Keratinocyte (primary cell): ENCODE data around the gene MPPE1.

ENCODE experiments used
- EZH2 ChIP-seq: IDR thresholded peaks from one replicate; pipeline ENCODE4 v1.6.1; 2012; ENCODE audit warnings: inconsistent platforms, mild to moderate bottlenecking, low read length, moderate library complexity
- TF ChIP-seq, protein P1 (sequence below), 3 experiments: IDR thresholded peaks in 1 of 3; conservative IDR thresholded peaks in 1 of 3; optimal IDR thresholded peaks in 1 of 3; 2 replicates in 2 of 3; 3 replicates in 1 of 3; pipeline versions ENCODE3 to v1.5.1; 2011; ENCODE audit warnings: low read length in 3 of 3, mild to moderate bottlenecking in 3 of 3, moderate library complexity in 2 of 3, control low read depth in 1 of 3, inconsistent platforms in 1 of 3; ENCODE audit not compliant: insufficient read depth in 2 of 3; ENCODE audit errors: extremely low read depth in 1 of 3

DNA sequence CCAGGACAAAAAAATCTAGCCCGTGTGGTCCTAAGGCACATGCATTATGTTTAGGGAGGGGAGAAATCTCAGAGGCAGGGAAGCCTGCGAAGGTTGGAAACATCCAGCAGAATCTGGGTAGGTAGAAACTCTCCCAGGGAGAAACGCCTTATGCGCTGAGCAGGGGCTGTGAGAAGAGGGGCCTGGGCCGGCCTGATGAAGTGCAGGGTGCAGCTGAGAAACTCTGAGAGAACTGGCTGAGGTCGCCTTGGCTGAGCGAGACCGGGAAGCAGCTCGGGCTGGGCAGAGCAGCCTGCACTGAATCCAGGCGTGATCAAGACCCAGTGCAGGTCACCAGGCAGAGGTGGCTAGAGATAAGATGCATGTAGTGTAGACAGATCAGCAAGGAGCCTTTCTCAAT is 41.8 kb downstream of the MPPE1 start:
- no peak for TF ChIP-seq EZH2
- TF ChIP-seq, protein P1, sequence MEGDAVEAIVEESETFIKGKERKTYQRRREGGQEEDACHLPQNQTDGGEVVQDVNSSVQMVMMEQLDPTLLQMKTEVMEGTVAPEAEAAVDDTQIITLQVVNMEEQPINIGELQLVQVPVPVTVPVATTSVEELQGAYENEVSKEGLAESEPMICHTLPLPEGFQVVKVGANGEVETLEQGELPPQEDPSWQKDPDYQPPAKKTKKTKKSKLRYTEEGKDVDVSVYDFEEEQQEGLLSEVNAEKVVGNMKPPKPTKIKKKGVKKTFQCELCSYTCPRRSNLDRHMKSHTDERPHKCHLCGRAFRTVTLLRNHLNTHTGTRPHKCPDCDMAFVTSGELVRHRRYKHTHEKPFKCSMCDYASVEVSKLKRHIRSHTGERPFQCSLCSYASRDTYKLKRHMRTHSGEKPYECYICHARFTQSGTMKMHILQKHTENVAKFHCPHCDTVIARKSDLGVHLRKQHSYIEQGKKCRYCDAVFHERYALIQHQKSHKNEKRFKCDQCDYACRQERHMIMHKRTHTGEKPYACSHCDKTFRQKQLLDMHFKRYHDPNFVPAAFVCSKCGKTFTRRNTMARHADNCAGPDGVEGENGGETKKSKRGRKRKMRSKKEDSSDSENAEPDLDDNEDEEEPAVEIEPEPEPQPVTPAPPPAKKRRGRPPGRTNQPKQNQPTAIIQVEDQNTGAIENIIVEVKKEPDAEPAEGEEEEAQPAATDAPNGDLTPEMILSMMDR (optimal IDR thresholded peaks at IDR 0.05 in 1 of 3, IDR thresholded peaks at IDR 0.05 in 1 of 3, conservative IDR thresholded peaks at IDR 0.05 in 1 of 3; ENCODE audit: extremely low read depth in 1 of 3, insufficient read depth in 2 of 3, low read length in 3 of 3): no peak
